ENCODE data around the gene CHD6.

GRCh38 chr20:41427833-41428232 lies 190.3 kb downstream of the CHD6 start:
- TF ChIP-seq CTCF (IDR thresholded peaks at IDR 0.05), result no peak
- TF ChIP-seq POLR2A (IDR thresholded peaks at IDR 0.05), result no peak
- TF ChIP-seq POLR2AphosphoS5 (IDR thresholded peaks at IDR 0.05), result no peak

Measured in sigmoid colon (tissue), 4 donors.